GM12891 (cell line): ENCODE data around the gene BMPR1A.

Experiments used
- POLR2A ChIP-seq: IDR thresholded peaks from 2 replicates; pipeline ENCODE4 v1.6.1; 2011; ENCODE audit warnings: low read depth, low read length, control low read depth
- POLR2AphosphoS5 ChIP-seq: IDR thresholded peaks from 2 replicates; pipeline ENCODE4 v1.6.1; 2011; ENCODE audit warnings: low read depth, low read length, control low read depth
- TAF1 ChIP-seq: IDR thresholded peaks from 2 replicates; pipeline ENCODE4 v1.6.1; 2011; ENCODE audit warnings: low read depth, low read length, control low read depth

- TF ChIP-seq POLR2AphosphoS5 (no peak), TAF1 (no peak), POLR2A (no peak)
These were observed 26.4 kb downstream of the BMPR1A start for GRCh38 chr10:86782701-86783418.
